ENCODE results near the gene GRIK4. TPM values are rescaled to one million over a fixed set of nuclear protein-coding genes. Genes with fewer than 3 reads are reported as not detected.
A peak's percentile ranks its signal among the peaks of the same experiment; 100 is the strongest.

GRIK4 gene
- total and polyA plus RNA-seq, 2 donors from 2014 or later, result 0.25 TPM; not detected in 1

DNA sequence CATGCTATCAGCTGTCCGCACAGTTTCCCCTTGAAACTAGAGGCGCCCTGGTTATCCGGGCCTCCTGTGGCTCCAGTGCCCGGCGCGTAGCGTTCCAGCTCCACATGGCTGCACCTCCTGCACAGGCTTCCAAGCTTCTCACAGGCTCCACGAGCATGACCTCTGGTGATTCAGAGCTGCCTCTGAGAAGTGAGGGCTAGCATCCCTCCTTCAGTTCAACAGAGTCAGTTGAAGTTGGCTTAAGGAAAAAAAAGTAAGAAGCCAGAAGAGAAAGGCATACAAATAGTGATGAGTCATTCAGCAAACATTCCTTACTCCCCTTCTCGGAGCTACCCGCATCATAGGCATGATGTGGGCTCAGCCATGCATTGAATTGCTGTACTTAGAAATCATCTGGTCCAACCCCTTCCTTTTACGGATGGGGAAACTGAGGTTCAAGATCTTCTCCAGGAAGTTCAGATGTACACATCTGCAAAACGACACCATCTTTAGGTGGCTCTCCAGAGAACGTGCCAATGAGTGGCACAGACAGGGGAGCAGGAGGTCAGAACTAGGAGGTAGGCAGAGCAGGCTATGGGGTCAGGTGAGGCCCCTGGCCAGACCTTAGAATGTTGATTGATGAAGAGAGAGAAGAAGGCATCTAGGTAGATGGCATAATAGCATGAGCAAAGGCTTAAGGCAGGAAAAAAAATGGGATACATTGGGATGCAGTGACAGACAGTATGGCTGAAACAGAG, 296.0 kb downstream of the GRIK4 start:
- Histone ChIP-seq H3K36me3 (ENCODE audit: control insufficient read depth in 2 of 3, insufficient read depth in 3 of 3, low read length in 3 of 3) (no peaks in the 10 kb centered on the region), H3K9me3 (ENCODE audit: control insufficient read depth in 2 of 3, insufficient read depth in 1 of 3, low read length in 3 of 3) (no peaks in the 10 kb centered on the region), H3K9ac (ENCODE audit: low read length in 3 of 3) (no peak overlapping the region), H3K27me3 (ENCODE audit: control insufficient read depth, insufficient read depth, low read length) (no peaks in the 10 kb centered on the region), H3K27ac (ENCODE audit: low read depth in 2 of 2, low read length in 2 of 2) (no peak overlapping the region), H3K4me3 (ENCODE audit: low read length in 3 of 3) (no peak overlapping the region), H3K4me1 (ENCODE audit: control insufficient read depth in 2 of 3, insufficient read depth in 2 of 3, low read depth in 1 of 3, low read length in 3 of 3) (no peaks in the 10 kb centered on the region)
- DNase-seq (peak in 4 of 5 donors; percentile 27 to 85 (median 38)), FAIRE-seq (no peak)
- intact Hi-C loops (cut with DNase I), result no loop called here
- TF ChIP-seq, protein P1, sequence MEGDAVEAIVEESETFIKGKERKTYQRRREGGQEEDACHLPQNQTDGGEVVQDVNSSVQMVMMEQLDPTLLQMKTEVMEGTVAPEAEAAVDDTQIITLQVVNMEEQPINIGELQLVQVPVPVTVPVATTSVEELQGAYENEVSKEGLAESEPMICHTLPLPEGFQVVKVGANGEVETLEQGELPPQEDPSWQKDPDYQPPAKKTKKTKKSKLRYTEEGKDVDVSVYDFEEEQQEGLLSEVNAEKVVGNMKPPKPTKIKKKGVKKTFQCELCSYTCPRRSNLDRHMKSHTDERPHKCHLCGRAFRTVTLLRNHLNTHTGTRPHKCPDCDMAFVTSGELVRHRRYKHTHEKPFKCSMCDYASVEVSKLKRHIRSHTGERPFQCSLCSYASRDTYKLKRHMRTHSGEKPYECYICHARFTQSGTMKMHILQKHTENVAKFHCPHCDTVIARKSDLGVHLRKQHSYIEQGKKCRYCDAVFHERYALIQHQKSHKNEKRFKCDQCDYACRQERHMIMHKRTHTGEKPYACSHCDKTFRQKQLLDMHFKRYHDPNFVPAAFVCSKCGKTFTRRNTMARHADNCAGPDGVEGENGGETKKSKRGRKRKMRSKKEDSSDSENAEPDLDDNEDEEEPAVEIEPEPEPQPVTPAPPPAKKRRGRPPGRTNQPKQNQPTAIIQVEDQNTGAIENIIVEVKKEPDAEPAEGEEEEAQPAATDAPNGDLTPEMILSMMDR (IDR thresholded peaks at IDR 0.05; ENCODE audit: borderline replicate concordance, extremely low read depth, insufficient read depth), result no peak

DNA sequence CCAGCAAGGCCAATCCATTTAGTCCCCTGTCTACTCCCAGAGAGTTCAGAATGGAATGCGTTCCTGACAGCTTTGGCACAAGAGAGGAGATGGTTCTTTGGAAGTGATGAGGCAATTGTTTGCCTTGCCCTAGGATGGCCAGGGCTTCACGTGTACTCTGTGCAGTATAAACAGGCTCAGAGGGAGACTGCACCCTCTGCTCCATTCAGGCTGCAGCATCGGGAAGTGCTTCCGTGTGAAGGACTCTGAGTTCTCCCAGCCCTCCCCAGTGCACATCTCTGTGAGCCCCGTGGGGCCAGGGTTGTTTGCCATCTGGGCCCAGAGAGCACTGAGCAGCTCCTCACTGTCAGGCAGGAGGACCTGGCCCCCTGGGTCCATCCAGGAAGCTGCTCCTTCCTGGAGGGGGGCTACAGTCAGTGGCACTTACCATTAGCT, 297.1 kb downstream of the GRIK4 start:
- Histone ChIP-seq H3K27ac (ENCODE audit: low read depth in 2 of 2, low read length in 2 of 2) (no peak overlapping the region), H3K27me3 (ENCODE audit: control insufficient read depth, insufficient read depth, low read length) (no peaks in the 10 kb centered on the region), H3K4me3 (ENCODE audit: low read length in 3 of 3) (no peak overlapping the region), H3K9ac (ENCODE audit: low read length in 3 of 3) (no peak overlapping the region), H3K9me3 (ENCODE audit: control insufficient read depth in 2 of 3, insufficient read depth in 1 of 3, low read length in 3 of 3) (no peaks in the 10 kb centered on the region), H3K36me3 (ENCODE audit: control insufficient read depth in 2 of 3, insufficient read depth in 3 of 3, low read length in 3 of 3) (no peaks in the 10 kb centered on the region), H3K4me1 (ENCODE audit: control insufficient read depth in 2 of 3, insufficient read depth in 2 of 3, low read depth in 1 of 3, low read length in 3 of 3) (no peaks in the 10 kb centered on the region)
- no peak for DNase-seq
- TF ChIP-seq, protein P1 (IDR thresholded peaks at IDR 0.05; ENCODE audit: borderline replicate concordance, extremely low read depth, insufficient read depth), result no peak
- intact Hi-C loops (cut with DNase I), result no loop called here
- FAIRE-seq, result no peak

DNA sequence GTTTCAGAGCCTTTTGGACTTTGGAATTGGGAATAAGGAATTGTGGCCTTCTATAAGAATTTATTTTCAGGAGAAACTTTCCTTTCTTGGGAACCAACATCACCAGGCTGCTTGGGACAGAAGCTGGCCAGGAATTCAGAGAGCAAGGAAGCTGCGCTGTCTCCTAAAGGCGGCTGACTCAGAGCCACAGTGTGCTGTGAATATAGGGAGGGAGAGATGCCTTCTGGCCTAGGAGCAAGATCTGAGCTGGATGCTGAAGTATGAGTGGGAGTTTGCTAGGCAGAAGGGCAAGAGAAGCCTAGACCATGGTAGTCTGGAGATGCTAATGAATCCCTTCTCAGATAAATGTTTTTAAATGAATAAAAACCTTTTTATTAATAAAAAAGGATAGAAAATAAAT, 298.7 kb downstream of the GRIK4 start:
- DNase-seq (no peak), FAIRE-seq (no peak)
- TF ChIP-seq, protein P1 (IDR thresholded peaks at IDR 0.05; ENCODE audit: borderline replicate concordance, extremely low read depth, insufficient read depth), result no peak

More for the DNA sequence above, 298.7 kb downstream of the GRIK4 start:
- no peaks in the 10 kb centered on the region for H3K9me3 ChIP-seq (ENCODE audit: control insufficient read depth in 2 of 3, insufficient read depth in 1 of 3, low read length in 3 of 3)
- no peaks in the 10 kb centered on the region for H3K4me1 ChIP-seq (ENCODE audit: control insufficient read depth in 2 of 3, insufficient read depth in 2 of 3, low read depth in 1 of 3, low read length in 3 of 3)
- no peaks in the 10 kb centered on the region for H3K27me3 ChIP-seq (ENCODE audit: control insufficient read depth, insufficient read depth, low read length)
- no peak overlapping the region for H3K4me3 ChIP-seq (ENCODE audit: low read length in 3 of 3)
- no peak overlapping the region for H3K9ac ChIP-seq (ENCODE audit: low read length in 3 of 3)
- intact Hi-C loops (cut with DNase I), result no loop called here
- no peaks in the 10 kb centered on the region for H3K36me3 ChIP-seq (ENCODE audit: control insufficient read depth in 2 of 3, insufficient read depth in 3 of 3, low read length in 3 of 3)
- no peak overlapping the region for H3K27ac ChIP-seq (ENCODE audit: low read depth in 2 of 2, low read length in 2 of 2)

Measured in kidney (tissue), 14 donors.